Glutamatergic neuron (in vitro differentiated cells): ENCODE results near the gene MAP3K5. TPM values are rescaled to one million over a fixed set of nuclear protein-coding genes. Genes with fewer than 3 reads are reported as not detected.

ENCODE experiments used
- DNase-seq: peaks from one replicate; pipeline ENCODE4 v3.0.0; 2022
- H3K27ac Mint-ChIP-seq: one replicate; pipeline ENCODE4 v1.8.0; 2020; ENCODE audit warnings: mild to moderate bottlenecking, mixed read lengths, inconsistent platforms; ENCODE audit not compliant: unreplicated experiment
- H3K27me3 Mint-ChIP-seq: one replicate; pipeline ENCODE4 v1.8.0; 2020; ENCODE audit warnings: mild to moderate bottlenecking, moderate library complexity, mixed read lengths, inconsistent platforms; ENCODE audit not compliant: unreplicated experiment
- H3K36me3 Mint-ChIP-seq: one replicate; pipeline ENCODE4 v1.8.0; 2020; ENCODE audit warnings: mild to moderate bottlenecking, mixed read lengths, inconsistent platforms; ENCODE audit not compliant: unreplicated experiment
- H3K4me1 Mint-ChIP-seq: one replicate; pipeline ENCODE4 v1.8.0; 2020; ENCODE audit warnings: mild to moderate bottlenecking, low read depth, mixed read lengths, inconsistent platforms; ENCODE audit not compliant: unreplicated experiment
- H3K4me3 Mint-ChIP-seq: one replicate; pipeline ENCODE4 v1.8.0; 2020; ENCODE audit warnings: mild to moderate bottlenecking, mixed read lengths, inconsistent platforms; ENCODE audit not compliant: unreplicated experiment
- H3K9me3 Mint-ChIP-seq: one replicate; pipeline ENCODE4 v1.8.0; 2020; ENCODE audit warnings: mild to moderate bottlenecking, moderate library complexity, mixed read lengths, inconsistent platforms; ENCODE audit not compliant: unreplicated experiment
- total RNA-seq: library from RNA; stranded (reverse); fragmentation: NEBNext Ultra II Directional; extraction: Animal tissue kit (Norgen Biotek cat#: 25700); gene quantifications from one replicate; pipeline ENCODE4 v1.2.1, GENCODE V29; 2021; ENCODE audit not compliant: unreplicated experiment
- TF ChIP-seq, protein P1 (sequence below): fragments of 200-600 bp; sonication (generic); IDR thresholded peaks from one replicate; pipeline ENCODE4 v1.5.0; 2021; ENCODE audit not compliant: partially characterized antibody, unreplicated experiment

The MAP3K5 gene
- total RNA-seq, 1 donor from 2014 or later: 0.66 TPM

- TF ChIP-seq, protein P1, sequence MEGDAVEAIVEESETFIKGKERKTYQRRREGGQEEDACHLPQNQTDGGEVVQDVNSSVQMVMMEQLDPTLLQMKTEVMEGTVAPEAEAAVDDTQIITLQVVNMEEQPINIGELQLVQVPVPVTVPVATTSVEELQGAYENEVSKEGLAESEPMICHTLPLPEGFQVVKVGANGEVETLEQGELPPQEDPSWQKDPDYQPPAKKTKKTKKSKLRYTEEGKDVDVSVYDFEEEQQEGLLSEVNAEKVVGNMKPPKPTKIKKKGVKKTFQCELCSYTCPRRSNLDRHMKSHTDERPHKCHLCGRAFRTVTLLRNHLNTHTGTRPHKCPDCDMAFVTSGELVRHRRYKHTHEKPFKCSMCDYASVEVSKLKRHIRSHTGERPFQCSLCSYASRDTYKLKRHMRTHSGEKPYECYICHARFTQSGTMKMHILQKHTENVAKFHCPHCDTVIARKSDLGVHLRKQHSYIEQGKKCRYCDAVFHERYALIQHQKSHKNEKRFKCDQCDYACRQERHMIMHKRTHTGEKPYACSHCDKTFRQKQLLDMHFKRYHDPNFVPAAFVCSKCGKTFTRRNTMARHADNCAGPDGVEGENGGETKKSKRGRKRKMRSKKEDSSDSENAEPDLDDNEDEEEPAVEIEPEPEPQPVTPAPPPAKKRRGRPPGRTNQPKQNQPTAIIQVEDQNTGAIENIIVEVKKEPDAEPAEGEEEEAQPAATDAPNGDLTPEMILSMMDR: no peak
- DNase-seq: no peak
- peaks cover 4% of the 10 kb centered on the region for H3K9me3 Mint-ChIP-seq
- H3K27me3 Mint-ChIP-seq: peaks cover 8% of the 10 kb centered on the region
- no peaks in the 10 kb centered on the region for H3K36me3 Mint-ChIP-seq
- peaks cover 3% of the 10 kb centered on the region for H3K4me1 Mint-ChIP-seq
- H3K27ac Mint-ChIP-seq: no peak overlapping the region
- no peak overlapping the region for H3K4me3 Mint-ChIP-seq
These were observed 5.6 kb downstream of the MAP3K5 start for GRCh38 chr6:136786658-136787057.

GRCh38 chr6:136784910-136785746, 7.1 kb downstream of the MAP3K5 start:
- no peak for DNase-seq
- no peaks in the 10 kb centered on the region for H3K9me3 Mint-ChIP-seq
- TF ChIP-seq, protein P1: no peak
- no peak overlapping the region for H3K4me3 Mint-ChIP-seq
- no peak overlapping the region for H3K27ac Mint-ChIP-seq
- no peaks in the 10 kb centered on the region for H3K4me1 Mint-ChIP-seq
- no peaks in the 10 kb centered on the region for H3K36me3 Mint-ChIP-seq
- no peaks in the 10 kb centered on the region for H3K27me3 Mint-ChIP-seq

DNA sequence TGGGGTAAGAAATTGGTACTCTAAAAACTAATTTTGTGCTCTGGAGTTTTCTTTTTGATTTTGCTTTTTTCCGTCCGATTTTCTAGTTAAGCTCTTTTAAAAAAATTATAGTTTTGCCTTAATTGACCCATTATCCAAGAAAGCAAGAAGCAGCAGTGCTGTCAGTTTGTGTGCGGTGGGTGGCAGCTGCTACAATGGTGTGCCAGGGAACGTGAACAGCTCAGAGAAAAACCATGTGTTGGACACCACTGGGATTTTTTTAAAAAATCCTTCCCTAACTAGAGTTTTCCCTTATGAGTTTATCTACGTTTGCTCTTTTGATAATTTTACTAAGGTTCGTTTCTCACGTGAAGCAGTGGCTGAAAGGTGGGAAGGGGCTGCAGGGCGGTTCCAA, 8.0 kb downstream of the MAP3K5 start:
- no peaks in the 10 kb centered on the region for H3K4me1 Mint-ChIP-seq
- H3K9me3 Mint-ChIP-seq: no peaks in the 10 kb centered on the region
- H3K27ac Mint-ChIP-seq: no peak overlapping the region
- no peak for DNase-seq
- TF ChIP-seq, protein P1: no peak
- no peak overlapping the region for H3K4me3 Mint-ChIP-seq
- no peaks in the 10 kb centered on the region for H3K36me3 Mint-ChIP-seq
- no peaks in the 10 kb centered on the region for H3K27me3 Mint-ChIP-seq

GRCh38 chr6:136783495-136784270, 8.6 kb downstream of the MAP3K5 start:
- TF ChIP-seq, protein P1: no peak
- Mint-ChIP-seq H3K27ac (no peak overlapping the region), H3K36me3 (no peaks in the 10 kb centered on the region), H3K9me3 (no peaks in the 10 kb centered on the region), H3K4me3 (no peak overlapping the region), H3K27me3 (no peaks in the 10 kb centered on the region), H3K4me1 (no peaks in the 10 kb centered on the region)
- DNase-seq: no peak

DNA sequence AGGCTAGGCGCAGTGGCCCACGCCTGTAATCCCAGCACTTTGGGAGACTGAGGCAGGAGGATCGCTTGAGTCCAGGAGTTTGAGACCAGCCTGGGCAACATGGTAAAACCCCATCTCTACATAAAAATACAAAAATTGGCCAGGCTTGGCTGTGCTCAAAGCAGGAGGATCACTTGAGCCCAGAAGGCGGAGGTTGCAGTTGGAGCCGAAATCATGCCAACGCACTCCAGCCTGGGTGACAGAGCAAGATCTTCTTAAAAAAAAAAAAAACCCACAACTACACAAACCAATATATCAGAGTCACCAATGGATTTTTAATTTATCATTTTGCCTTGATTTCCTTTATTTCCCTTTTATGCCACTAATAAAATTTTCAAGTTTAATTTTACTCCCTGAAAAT, 9.3 kb downstream of the MAP3K5 start:
- no peak for DNase-seq
- Mint-ChIP-seq H3K4me1 (no peaks in the 10 kb centered on the region), H3K36me3 (no peaks in the 10 kb centered on the region), H3K4me3 (no peak overlapping the region), H3K27me3 (no peaks in the 10 kb centered on the region), H3K9me3 (no peaks in the 10 kb centered on the region), H3K27ac (no peak overlapping the region)
- TF ChIP-seq, protein P1: no peak
